ENCODE results near the gene METTL27. TPM values are rescaled to one million over a fixed set of nuclear protein-coding genes. Genes with fewer than 3 reads are reported as not detected.

The METTL27 gene
- total and polyA plus RNA-seq, 9 of the 15 experiments (the other 6 are each of a cell fraction or from before 2014, with no cell fraction given) = 0.08 to 0.82 (median 0.33) TPM; not detected in 4

- DNase-seq (ENCODE audit: extremely low read depth in 1 of 4, low spot score in 3 of 4) (peak; percentile 80 to 86 (median 82)), FAIRE-seq (peak; percentile 97), ATAC-seq (peak; percentile 99)
- H3K4me1 ChIP-seq (replicated peaks in 1 of 2; ENCODE audit: control insufficient read depth in 2 of 2, insufficient read depth in 2 of 2, low read length in 2 of 2) = peaks cover 0 to 10% of the 10 kb centered on the region in 2 experiments; a peak in 2 of 5 replicates
- H3K79me2 ChIP-seq (ENCODE audit: control insufficient read depth, insufficient read depth, low read length) = no peaks in the 10 kb centered on the region
- no peaks in the 10 kb centered on the region for H3K36me3 ChIP-seq (ENCODE audit: control insufficient read depth, insufficient read depth, low read length)
- H3K27me3 ChIP-seq (ENCODE audit: control insufficient read depth in 2 of 2, insufficient read depth in 2 of 2, low read length in 2 of 2) = no peaks in the 10 kb centered on the region
- 9% methylated on average over 11 of the region's 11 CpGs for WGBS (ENCODE audit: insufficient coverage, low coverage, missing lambda C conversion rate)
- intact Hi-C loops (cut with micrococcal nuclease) (loop anchor here (1.0 kb wide), 1 partner anchor 44 kb away; no protein-coding TSS in a partner anchor), in situ Hi-C loops (cut with MboI) (no loop called here)
- no peak overlapping the region for H3K27ac ChIP-seq (ENCODE audit: extremely low read depth, low read depth, low read length)
- BruUV-seq (replicated peaks) = no TSS peak
- H3K9me3 ChIP-seq (replicated peaks; ENCODE audit: control insufficient read depth, insufficient read depth, low read depth, low read length) = no peaks in the 10 kb centered on the region
- no peak overlapping the region for H3K4me2 ChIP-seq (ENCODE audit: insufficient read depth, low read length)
- H4K20me1 ChIP-seq (replicated peaks; ENCODE audit: control insufficient read depth, insufficient read depth, low read length) = no peaks in the 10 kb centered on the region
- no peak overlapping the region for H2AFZ ChIP-seq (ENCODE audit: low read depth, low read length)
- no peak overlapping the region for H3K4me3 ChIP-seq
- no peak overlapping the region for H3K9ac ChIP-seq (ENCODE audit: insufficient read depth in 1 of 2, low read depth in 2 of 2, low read length in 2 of 2)
- CTCF ChIA-PET (ENCODE audit: low intra/inter-chr PET ratio) = interaction anchor here (2.1 kb wide), 1 partner anchor 44 kb away, joined by 19 read pairs; no protein-coding TSS in a partner anchor
- POLR2A ChIA-PET = no interaction called here
- H3K9me1 ChIP-seq (ENCODE audit: control insufficient read depth, insufficient read depth, low read length) = no peaks in the 10 kb centered on the region
- TF ChIP-seq CBFB (CRISPR knock-in tag; IDR thresholded peaks at IDR 0.05) (peak; percentile 50; the same call in 1 of the 2 replicates), ADNP (tag; IDR thresholded peaks at IDR 0.05) (no peak), HNRNPH1 (optimal IDR thresholded peaks at IDR 0.05; ENCODE audit: low read depth, low read length) (no peak), CAMTA2 (CRISPR knock-in tag; conservative IDR thresholded peaks at IDR 0.05) (no peak), NONO (IDR thresholded peaks at IDR 0.05; ENCODE audit: low read depth in 2 of 2, low read length in 1 of 2) (no peak), KLF10 (CRISPR knock-in tag; IDR thresholded peaks at IDR 0.05) (no peak), HEY1 (CRISPR knock-in tag; IDR thresholded peaks at IDR 0.05; ENCODE audit: borderline replicate concordance) (no peak), ZFP36 (IDR thresholded peaks at IDR 0.05; ENCODE audit: low read depth, low read length, partially characterized antibody) (peak; percentile 54), CLOCK (CRISPR knock-in tag; IDR thresholded peaks at IDR 0.05; ENCODE audit: borderline replicate concordance) (no peak), FOXM1 (IDR thresholded peaks at IDR 0.05; ENCODE audit: low read depth) (peak; percentile 79; the same call in 1 of the 2 replicates), FOXM1 (CRISPR knock-in tag; IDR thresholded peaks at IDR 0.05; ENCODE audit: low read depth) (no peak), SNAPC5 (CRISPR knock-in tag; IDR thresholded peaks at IDR 0.05) (no peak), ZNF12 (CRISPR knock-in tag; IDR thresholded peaks at IDR 0.05) (0 out of 2 replicates have a peak, but pooled peaks have one; percentile 45), SMC3 (conservative IDR thresholded peaks at IDR 0.05; ENCODE audit: insufficient read depth, low read depth, low read length) (peak; percentile 92), BACH1 (tag; IDR thresholded peaks at IDR 0.05) (no peak), CREB1 (IDR thresholded peaks at IDR 0.05) (no peak), CREB1 (CRISPR knock-in tag; IDR thresholded peaks at IDR 0.05) (no peak), ZNF133 (CRISPR knock-in tag; IDR thresholded peaks at IDR 0.05) (no peak), ZNF263 (CRISPR knock-in tag; IDR thresholded peaks at IDR 0.05; ENCODE audit: borderline replicate concordance) (no peak), CCAR2 (IDR thresholded peaks at IDR 0.05; ENCODE audit: low read depth, low read length) (no peak), TFAM (CRISPR knock-in tag; conservative IDR thresholded peaks at IDR 0.05) (no peak), NR2F6 (CRISPR knock-in tag; IDR thresholded peaks at IDR 0.05) (no peak)
Measured at GRCh38 chr7:73811760-73812168, 30.6 kb downstream of the METTL27 start.
